ENCODE results near the gene JAGN1. TPM values are rescaled to one million over a fixed set of nuclear protein-coding genes. Genes with fewer than 3 reads are reported as not detected.
"Not testable (repeated sequence)": the region's sequence is repeated elsewhere in the genome, so short reads cannot be mapped to it uniquely, and the experiment has no call there.

The JAGN1 gene
- polyA plus RNA-seq, 1 donor = 31.6 TPM

DNA sequence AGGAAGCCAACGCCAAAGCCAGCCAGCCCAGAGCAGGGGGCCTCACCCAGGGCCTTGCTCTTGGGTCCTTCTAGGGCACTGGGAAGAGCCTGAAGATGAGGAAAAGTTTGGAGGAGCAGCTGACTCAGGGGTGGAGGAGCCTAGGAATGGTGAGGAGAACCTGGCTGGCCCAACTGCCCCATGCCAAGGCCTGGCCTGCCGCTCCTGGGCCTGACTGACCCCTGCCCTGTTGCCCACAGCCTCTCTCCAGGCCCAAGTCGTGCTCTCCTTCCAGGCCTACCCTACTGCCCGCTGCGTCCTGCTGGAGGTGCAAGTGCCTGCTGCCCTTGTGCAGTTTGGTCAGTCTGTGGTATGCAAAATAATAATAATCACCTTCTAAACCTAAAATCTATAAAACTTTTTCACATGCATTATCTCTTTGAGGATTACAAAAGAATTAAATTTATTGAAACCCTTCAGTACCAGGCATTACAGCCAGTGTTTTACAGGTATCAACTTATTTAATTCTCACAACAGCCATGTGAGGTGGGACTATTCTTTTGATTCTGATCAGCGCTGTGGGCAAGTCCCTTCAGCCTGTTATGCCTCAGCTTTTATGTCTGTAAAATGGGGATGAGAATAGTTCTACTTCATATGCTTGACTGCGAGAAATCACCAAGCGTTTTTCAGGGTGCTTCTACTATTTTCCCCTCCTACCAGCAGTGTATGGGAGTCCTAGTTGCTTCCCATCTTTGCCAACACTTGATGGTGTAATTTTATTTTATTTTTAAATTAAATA, 28.0 kb downstream of the JAGN1 start:
- DNase-seq = no peak

- DNase-seq = no peak
These were observed 37.7 kb downstream of the JAGN1 start for GRCh38 chr3:9928158-9928557.

- DNase-seq = no peak
These were observed 40.5 kb downstream of the JAGN1 start for GRCh38 chr3:9930804-9931418.

GRCh38 chr3:9932535-9932842, 42.1 kb downstream of the JAGN1 start:
- no peak for DNase-seq

DNA sequence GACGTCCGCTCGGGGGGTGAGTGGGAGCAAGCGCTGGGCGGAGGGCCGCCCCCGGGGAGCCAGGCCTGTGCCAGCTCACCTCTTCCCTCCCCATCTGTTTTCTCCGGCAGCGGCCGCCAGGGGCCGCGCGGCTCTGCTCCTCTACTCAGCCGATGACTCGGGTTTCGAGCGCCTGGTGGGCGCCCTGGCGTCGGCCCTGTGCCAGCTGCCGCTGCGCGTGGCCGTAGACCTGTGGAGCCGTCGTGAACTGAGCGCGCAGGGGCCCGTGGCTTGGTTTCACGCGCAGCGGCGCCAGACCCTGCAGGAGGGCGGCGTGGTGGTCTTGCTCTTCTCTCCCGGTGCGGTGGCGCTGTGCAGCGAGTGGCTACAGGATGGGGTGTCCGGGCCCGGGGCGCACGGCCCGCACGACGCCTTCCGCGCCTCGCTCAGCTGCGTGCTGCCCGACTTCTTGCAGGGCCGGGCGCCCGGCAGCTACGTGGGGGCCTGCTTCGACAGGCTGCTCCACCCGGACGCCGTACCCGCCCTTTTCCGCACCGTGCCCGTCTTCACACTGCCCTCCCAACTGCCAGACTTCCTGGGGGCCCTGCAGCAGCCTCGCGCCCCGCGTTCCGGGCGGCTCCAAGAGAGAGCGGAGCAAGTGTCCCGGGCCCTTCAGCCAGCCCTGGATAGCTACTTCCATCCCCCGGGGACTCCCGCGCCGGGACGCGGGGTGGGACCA, 42.6 kb downstream of the JAGN1 start:
- DNase-seq = peak; percentile 80

- DNase-seq = peak; percentile 96
These were observed 43.3 kb downstream of the JAGN1 start, which contains the start of gene CRELD1 for GRCh38 chr3:9933561-9934234. Gene CRELD1 (plus strand): TSS chr3:9933834. CDS start chr3:9934439, 605 bp downstream.

DNA sequence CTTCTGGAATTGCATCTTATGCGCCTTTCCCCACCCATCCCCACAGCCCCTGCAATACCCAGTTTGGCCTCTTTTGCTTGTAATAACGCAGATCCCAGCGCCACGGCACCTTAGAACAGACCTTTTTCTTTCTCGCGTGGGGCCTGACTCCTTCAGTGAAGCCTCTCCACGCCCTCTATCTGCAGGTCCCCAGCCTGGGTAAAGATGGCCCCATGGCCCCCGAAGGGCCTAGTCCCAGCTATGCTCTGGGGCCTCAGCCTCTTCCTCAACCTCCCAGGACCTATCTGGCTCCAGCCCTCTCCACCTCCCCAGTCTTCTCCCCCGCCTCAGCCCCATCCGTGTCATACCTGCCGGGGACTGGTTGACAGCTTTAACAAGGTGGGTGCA, 43.8 kb downstream of the JAGN1 start:
- DNase-seq = no peak

GRCh38 chr3:9934993-9935392, 44.6 kb downstream of the JAGN1 start:
- DNase-seq = no peak

GRCh38 chr3:9935966-9936510, 45.6 kb downstream of the JAGN1 start:
- DNase-seq = no peak

DNA sequence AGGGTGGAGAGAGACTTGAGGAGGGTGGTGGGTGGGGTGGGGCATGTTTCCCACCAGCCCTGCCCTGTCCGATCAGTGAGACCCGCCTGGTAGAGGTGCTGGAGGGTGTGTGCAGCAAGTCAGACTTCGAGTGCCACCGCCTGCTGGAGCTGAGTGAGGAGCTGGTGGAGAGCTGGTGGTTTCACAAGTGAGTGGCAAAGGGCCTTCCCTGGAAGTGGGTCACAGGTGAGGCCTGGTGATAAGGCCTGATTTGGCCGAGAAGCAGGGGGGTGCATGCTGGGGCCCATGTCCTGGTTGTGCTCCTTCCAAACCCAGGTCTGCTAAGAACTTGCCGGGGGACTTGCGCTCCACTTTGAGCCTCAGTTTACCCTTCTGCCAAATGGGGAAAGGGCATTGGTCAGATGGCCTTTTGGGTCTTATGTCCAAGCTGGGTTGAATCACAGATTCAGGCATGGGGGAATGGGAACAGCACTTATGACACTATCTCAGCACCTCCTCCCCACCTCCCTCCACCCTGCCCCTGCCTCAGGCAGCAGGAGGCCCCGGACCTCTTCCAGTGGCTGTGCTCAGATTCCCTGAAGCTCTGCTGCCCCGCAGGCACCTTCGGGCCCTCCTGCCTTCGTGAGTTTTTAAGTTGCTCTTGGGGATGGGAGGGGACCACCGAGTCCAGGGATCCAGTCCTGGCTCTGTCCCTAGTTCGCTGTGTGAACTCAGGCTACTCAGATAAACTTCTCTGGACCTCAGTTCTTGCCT, 47.3 kb downstream of the JAGN1 start:
- no peak for DNase-seq

- DNase-seq = no peak
These were observed 48.6 kb downstream of the JAGN1 start for GRCh38 chr3:9938966-9939365.

DNA sequence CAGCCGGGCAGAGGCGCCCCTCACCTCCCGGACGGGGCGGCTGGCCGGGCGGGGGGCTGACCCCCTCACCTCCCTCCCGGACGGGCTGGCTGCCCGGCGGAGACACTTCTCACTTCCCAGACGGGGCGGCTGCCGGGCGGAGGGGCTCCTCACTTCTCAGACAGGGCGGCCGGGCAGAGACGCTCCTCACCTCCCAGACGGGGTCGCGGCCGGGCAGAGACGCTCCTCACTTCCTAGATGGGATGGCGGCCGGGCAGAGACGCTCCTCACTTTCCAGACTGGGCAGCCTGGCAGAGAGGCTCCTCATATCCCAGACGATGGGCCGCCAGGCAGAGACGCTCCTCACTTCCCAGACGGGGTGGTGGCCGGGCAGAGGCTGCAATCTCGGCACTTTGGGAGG, 49.5 kb downstream of the JAGN1 start:
- not testable (repeated sequence) for DNase-seq

- DNase-seq = no peak
These were observed 50.3 kb downstream of the JAGN1 start for GRCh38 chr3:9940746-9941145.

DNA sequence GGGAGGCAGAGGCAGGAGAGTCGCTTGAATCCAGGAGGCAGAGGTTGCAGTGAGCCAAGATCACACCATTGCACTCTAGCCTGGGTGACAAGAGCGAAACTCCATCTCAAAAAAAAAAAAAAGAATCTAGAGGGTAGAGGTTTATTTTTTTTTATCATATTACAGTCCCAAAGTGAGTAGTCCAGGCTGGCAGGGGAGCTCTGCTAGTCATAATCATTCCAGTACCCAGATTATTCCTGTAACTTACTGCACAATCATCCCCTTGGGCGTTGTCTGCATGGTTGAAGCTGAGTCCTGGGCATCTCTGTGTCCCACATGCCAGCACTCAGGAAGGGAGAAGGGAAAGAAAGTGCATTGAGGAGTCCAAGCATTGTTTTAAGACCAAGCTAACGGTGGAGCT, 51.8 kb downstream of the JAGN1 start:
- DNase-seq = no peak

DNA sequence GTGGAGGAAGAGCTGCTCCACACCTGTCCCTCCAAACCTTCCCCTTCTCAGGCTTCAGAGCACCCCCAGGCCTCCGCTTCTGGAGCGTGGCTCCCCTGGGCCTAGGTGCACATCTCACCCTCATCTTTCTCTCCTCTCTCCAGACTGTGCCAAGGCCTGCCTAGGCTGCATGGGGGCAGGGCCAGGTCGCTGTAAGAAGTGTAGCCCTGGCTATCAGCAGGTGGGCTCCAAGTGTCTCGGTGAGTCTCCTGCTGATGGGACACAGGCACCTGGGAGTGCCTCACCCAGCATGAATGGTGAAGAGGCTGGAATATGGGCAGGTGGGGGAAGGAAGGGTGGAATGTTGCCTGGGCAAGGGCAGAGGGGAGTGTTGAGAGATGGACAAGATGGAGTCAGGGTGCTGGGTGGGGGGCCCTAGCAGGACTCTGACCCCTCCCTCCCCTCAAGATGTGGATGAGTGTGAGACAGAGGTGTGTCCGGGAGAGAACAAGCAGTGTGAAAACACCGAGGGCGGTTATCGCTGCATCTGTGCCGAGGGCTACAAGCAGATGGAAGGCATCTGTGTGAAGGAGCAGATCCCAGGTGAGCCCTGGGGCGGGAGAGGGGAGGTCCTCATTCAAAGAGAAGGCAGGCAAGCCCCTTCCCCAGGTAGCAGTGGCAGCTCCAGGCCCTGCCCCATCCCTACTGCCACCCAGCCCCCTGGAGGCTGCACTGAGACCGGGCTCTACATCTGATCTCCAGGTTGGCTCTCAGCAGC, 52.7 kb downstream of the JAGN1 start:
- no peak for DNase-seq

Other genes with a start within 250 kb of the JAGN1 start
- gene MTMR14, start 241.1 kb upstream of the JAGN1 start, polyA plus RNA-seq (ENCODE audit: insufficient read length) = 22.3 TPM
- gene CPNE9, start 186.8 kb upstream of the JAGN1 start, polyA plus RNA-seq (ENCODE audit: insufficient read length) = not detected
- 13.3 TPM for gene BRPF1, start 158.9 kb upstream of the JAGN1 start, polyA plus RNA-seq (ENCODE audit: insufficient read length)
- gene OGG1, start 140.7 kb upstream of the JAGN1 start, polyA plus RNA-seq (ENCODE audit: insufficient read length) = 33.1 TPM
- gene CAMK1, start 120.7 kb upstream of the JAGN1 start, polyA plus RNA-seq (ENCODE audit: insufficient read length) = 17.4 TPM
- gene TADA3, start 98.1 kb upstream of the JAGN1 start, polyA plus RNA-seq (ENCODE audit: insufficient read length) = 68.8 TPM
- 73.9 TPM for gene ARPC4, start 97.5 kb upstream of the JAGN1 start, polyA plus RNA-seq (ENCODE audit: insufficient read length)
- 37.3 TPM for gene TTLL3, start 80.3 kb upstream of the JAGN1 start, polyA plus RNA-seq (ENCODE audit: insufficient read length)
- gene RPUSD3, start 46.6 kb upstream of the JAGN1 start, polyA plus RNA-seq (ENCODE audit: insufficient read length) = 31.2 TPM
- gene CIDEC, start 10.4 kb upstream of the JAGN1 start, polyA plus RNA-seq (ENCODE audit: insufficient read length) = 2.7 TPM
- 3.1 TPM for gene IL17RE, start 12.2 kb downstream of the JAGN1 start, polyA plus RNA-seq (ENCODE audit: insufficient read length)
- 16.8 TPM for gene IL17RC, start 26.5 kb downstream of the JAGN1 start, polyA plus RNA-seq (ENCODE audit: insufficient read length)
- 40.3 TPM for gene CRELD1, start 43.2 kb downstream of the JAGN1 start, polyA plus RNA-seq (ENCODE audit: insufficient read length)
- gene PRRT3, start 61.8 kb downstream of the JAGN1 start, polyA plus RNA-seq (ENCODE audit: insufficient read length) = 2.0 TPM
- 36.2 TPM for gene EMC3, start 96.2 kb downstream of the JAGN1 start, polyA plus RNA-seq (ENCODE audit: insufficient read length)
- gene FANCD2, start 135.8 kb downstream of the JAGN1 start, polyA plus RNA-seq (ENCODE audit: insufficient read length) = 6.4 TPM
- gene FANCD2OS, start 217.6 kb downstream of the JAGN1 start, polyA plus RNA-seq (ENCODE audit: insufficient read length) = not detected
- gene BRK1, start 225.1 kb downstream of the JAGN1 start, polyA plus RNA-seq (ENCODE audit: insufficient read length) = 142 TPM

Data from hindlimb muscle (tissue), 1 donor.